SU-DHL-6 (cell line): ENCODE data around the gene SULT1C3.

Experiments used
- EZH2phosphoT487 ChIP-seq: fragments of 200-600 bp; sonication (generic), shearing (Covaris generic); conservative IDR thresholded peaks from 2 replicates; pipeline ENCODE4 v1.6.1; 2018; ENCODE audit warnings: mild to moderate bottlenecking, antibody characterized with exemption, low read length, moderate library complexity, mixed read lengths
- TF ChIP-seq, protein P1 (sequence below): fragments of 200-600 bp; sonication (generic); IDR thresholded peaks from one replicate; pipeline ENCODE4 v1.5.1; 2017; ENCODE audit warnings: antibody characterized with exemption, mild to moderate bottlenecking, low read length, moderate library complexity; ENCODE audit not compliant: insufficient read depth, poor library complexity, severe bottlenecking

DNA sequence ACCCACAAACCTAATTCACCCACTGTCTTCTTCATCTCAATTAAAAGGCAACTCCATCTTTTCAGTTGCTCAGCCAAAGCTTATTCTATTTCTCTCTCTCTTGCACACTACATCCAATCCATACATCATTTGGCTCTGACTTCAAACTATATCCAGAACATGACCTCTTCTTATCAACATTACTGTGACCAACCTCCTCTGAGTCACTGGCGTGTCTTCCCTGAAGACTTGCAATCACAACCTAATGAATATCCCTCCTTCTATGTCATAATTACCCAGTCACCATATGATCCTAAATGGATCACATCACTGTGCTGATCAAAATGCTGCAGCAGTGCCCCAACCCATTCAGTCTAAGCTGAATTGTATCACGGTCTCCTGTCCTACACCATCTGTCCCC lies 22.6 kb upstream of the SULT1C3 start:
- no peak for TF ChIP-seq EZH2phosphoT487
- TF ChIP-seq, protein P1, sequence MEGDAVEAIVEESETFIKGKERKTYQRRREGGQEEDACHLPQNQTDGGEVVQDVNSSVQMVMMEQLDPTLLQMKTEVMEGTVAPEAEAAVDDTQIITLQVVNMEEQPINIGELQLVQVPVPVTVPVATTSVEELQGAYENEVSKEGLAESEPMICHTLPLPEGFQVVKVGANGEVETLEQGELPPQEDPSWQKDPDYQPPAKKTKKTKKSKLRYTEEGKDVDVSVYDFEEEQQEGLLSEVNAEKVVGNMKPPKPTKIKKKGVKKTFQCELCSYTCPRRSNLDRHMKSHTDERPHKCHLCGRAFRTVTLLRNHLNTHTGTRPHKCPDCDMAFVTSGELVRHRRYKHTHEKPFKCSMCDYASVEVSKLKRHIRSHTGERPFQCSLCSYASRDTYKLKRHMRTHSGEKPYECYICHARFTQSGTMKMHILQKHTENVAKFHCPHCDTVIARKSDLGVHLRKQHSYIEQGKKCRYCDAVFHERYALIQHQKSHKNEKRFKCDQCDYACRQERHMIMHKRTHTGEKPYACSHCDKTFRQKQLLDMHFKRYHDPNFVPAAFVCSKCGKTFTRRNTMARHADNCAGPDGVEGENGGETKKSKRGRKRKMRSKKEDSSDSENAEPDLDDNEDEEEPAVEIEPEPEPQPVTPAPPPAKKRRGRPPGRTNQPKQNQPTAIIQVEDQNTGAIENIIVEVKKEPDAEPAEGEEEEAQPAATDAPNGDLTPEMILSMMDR = no peak
